Suprapubic skin (tissue), 4 donors: Measurements from ENCODE around the gene F7. TPM values are rescaled to one million over a fixed set of nuclear protein-coding genes. Genes with fewer than 3 reads are reported as not detected.

Experiments used
- DNase-seq, 2 donors: peaks; one replicate each; pipeline ENCODE4 v3.0.0-alpha.2; 2019; ENCODE audit warnings: low spot score in 2 of 2
- H3K27ac ChIP-seq: fragments of 200-600 bp; sonication (generic); one replicate; pipeline ENCODE4 v1.5.1; 2019
- H3K27me3 ChIP-seq: fragments of 200-600 bp; sonication (generic); one replicate; pipeline ENCODE4 v1.5.1; 2019
- H3K36me3 ChIP-seq: fragments of 200-600 bp; sonication (generic); one replicate; pipeline ENCODE4 v1.5.1; 2019
- H3K4me1 ChIP-seq: fragments of 200-600 bp; sonication (generic); one replicate; pipeline ENCODE4 v1.5.1; 2019
- H3K4me3 ChIP-seq: fragments of 200-600 bp; sonication (generic); one replicate; pipeline ENCODE4 v1.5.1; 2019; ENCODE audit warnings: mild to moderate bottlenecking
- H3K9me3 ChIP-seq: fragments of 200-600 bp; sonication (generic); one replicate; pipeline ENCODE4 v1.5.1; 2019
- EP300 ChIP-seq: sonication (generic); formaldehyde crosslinking; IDR thresholded peaks from one replicate; pipeline ENCODE4 v1.6.1; 2017; ENCODE audit warnings: antibody characterized with exemption
- POLR2A ChIP-seq, 2 donors: fragments of 450-650 bp; IDR thresholded peaks; one replicate each; pipeline ENCODE4 v1.6.1; 2017; ENCODE audit warnings: antibody characterized with exemption in 2 of 2, mild to moderate bottlenecking in 2 of 2, moderate library complexity in 2 of 2
- POLR2AphosphoS5 ChIP-seq, 3 donors: sonication (generic); formaldehyde crosslinking; IDR thresholded peaks; one replicate each; pipeline ENCODE4 v1.6.1; 2017; ENCODE audit warnings: antibody characterized with exemption in 3 of 3
- WGBS: methylation state at CpG from one replicate; pipeline ENCODE4 v1.1.5; 2018; 5-methylcytosine and 5-hydroxymethylcytosine counted together
- total RNA-seq, 4 donors: library from RNA; depleted of rRNA; stranded (reverse); fragments of >200 nt; gene quantifications; one replicate each; pipeline ENCODE4 v1.1.0, GENCODE V29; 2016
- TF ChIP-seq, protein P1 (sequence below), 2 donors: fragments of 200-600 bp in 1 of 2; fragments of 450-650 bp in 1 of 2; sonication (generic) in 1 of 2; IDR thresholded peaks; one replicate each; pipeline ENCODE4 v1.5.1; 2016 to 2019; ENCODE audit warnings: antibody characterized with exemption in 2 of 2, mild to moderate bottlenecking in 1 of 2, moderate library complexity in 1 of 2

F7 gene
- total RNA-seq, 4 donors from 2014 or later = not detected

DNA sequence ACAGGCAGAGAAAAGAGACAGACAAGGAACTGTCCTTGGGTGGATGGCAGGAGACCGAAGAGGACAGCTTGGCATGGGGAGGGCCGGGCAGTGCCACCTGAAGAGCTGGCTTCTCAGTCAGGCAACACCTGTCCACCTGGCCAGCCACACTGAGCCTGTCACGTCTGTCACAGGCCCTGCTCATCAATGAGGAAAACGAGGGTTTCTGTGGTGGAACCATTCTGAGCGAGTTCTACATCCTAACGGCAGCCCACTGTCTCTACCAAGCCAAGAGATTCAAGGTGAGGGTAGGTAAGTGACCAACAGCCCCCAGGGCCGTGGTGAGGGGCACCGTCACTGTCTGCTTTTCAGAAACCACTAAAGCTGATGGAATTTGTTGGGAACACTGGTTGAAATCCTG, 41.6 kb downstream of the F7 start:
- Histone ChIP-seq H3K27ac (no peak overlapping the region), H3K27me3 (no peaks in the 10 kb centered on the region), H3K36me3 (no peaks in the 10 kb centered on the region), H3K9me3 (no peaks in the 10 kb centered on the region), H3K4me1 (peaks cover 4% of the 10 kb centered on the region), H3K4me3 (no peak overlapping the region)
- no peak for DNase-seq
- TF ChIP-seq POLR2A (IDR thresholded peaks at IDR 0.05) (no peak), POLR2AphosphoS5 (IDR thresholded peaks at IDR 0.05) (no peak), EP300 (no peak)
- TF ChIP-seq, protein P1, sequence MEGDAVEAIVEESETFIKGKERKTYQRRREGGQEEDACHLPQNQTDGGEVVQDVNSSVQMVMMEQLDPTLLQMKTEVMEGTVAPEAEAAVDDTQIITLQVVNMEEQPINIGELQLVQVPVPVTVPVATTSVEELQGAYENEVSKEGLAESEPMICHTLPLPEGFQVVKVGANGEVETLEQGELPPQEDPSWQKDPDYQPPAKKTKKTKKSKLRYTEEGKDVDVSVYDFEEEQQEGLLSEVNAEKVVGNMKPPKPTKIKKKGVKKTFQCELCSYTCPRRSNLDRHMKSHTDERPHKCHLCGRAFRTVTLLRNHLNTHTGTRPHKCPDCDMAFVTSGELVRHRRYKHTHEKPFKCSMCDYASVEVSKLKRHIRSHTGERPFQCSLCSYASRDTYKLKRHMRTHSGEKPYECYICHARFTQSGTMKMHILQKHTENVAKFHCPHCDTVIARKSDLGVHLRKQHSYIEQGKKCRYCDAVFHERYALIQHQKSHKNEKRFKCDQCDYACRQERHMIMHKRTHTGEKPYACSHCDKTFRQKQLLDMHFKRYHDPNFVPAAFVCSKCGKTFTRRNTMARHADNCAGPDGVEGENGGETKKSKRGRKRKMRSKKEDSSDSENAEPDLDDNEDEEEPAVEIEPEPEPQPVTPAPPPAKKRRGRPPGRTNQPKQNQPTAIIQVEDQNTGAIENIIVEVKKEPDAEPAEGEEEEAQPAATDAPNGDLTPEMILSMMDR (IDR thresholded peaks at IDR 0.05) = no peak
- WGBS = 89% methylated on average over 8 of the region's 8 CpGs

DNA sequence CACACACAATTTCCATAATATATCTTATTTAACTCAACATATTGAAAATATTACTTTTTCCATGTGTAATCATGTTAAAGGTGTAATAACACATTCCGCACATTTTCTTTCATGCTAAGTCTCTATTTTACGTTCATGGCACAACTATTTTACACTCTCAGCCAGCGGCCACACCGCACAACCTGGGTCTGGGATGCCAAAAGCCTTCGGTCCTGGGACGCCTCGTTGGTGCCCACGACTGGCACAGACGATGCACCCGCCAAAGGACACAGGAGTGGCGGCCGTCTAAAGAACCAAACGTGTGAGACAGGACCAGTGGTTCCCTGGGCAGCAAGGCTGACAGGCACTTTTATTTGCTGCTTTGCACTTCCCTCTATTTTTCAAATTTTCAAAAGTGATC, 42.8 kb downstream of the F7 start:
- DNase-seq = no peak
- Histone ChIP-seq H3K9me3 (no peaks in the 10 kb centered on the region), H3K4me3 (no peak overlapping the region), H3K27me3 (no peaks in the 10 kb centered on the region), H3K36me3 (no peaks in the 10 kb centered on the region), H3K4me1 (peaks cover 16% of the 10 kb centered on the region), H3K27ac (no peak overlapping the region)
- 95% methylated on average over 13 of the region's 13 CpGs for WGBS
- TF ChIP-seq POLR2AphosphoS5 (IDR thresholded peaks at IDR 0.05) = no peak
- TF ChIP-seq, protein P1 (IDR thresholded peaks at IDR 0.05) = no peak
- no peak for TF ChIP-seq POLR2A (IDR thresholded peaks at IDR 0.05)
- no peak for TF ChIP-seq EP300

DNA sequence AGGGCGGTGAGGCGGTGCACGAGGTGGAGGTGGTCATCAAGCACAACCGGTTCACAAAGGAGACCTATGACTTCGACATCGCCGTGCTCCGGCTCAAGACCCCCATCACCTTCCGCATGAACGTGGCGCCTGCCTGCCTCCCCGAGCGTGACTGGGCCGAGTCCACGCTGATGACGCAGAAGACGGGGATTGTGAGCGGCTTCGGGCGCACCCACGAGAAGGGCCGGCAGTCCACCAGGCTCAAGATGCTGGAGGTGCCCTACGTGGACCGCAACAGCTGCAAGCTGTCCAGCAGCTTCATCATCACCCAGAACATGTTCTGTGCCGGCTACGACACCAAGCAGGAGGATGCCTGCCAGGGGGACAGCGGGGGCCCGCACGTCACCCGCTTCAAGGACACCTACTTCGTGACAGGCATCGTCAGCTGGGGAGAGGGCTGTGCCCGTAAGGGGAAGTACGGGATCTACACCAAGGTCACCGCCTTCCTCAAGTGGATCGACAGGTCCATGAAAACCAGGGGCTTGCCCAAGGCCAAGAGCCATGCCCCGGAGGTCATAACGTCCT, 43.4 kb downstream of the F7 start:
- Histone ChIP-seq H3K27ac (no peak overlapping the region), H3K4me3 (no peak overlapping the region), H3K9me3 (no peaks in the 10 kb centered on the region), H3K4me1 (peaks cover 19% of the 10 kb centered on the region), H3K27me3 (no peaks in the 10 kb centered on the region), H3K36me3 (no peaks in the 10 kb centered on the region)
- no peak for DNase-seq
- TF ChIP-seq, protein P1 (IDR thresholded peaks at IDR 0.05) = no peak
- TF ChIP-seq POLR2A (IDR thresholded peaks at IDR 0.05) (no peak), EP300 (no peak), POLR2AphosphoS5 (IDR thresholded peaks at IDR 0.05) (no peak)
- 93% methylated on average over 27 of the region's 38 CpGs for WGBS

DNA sequence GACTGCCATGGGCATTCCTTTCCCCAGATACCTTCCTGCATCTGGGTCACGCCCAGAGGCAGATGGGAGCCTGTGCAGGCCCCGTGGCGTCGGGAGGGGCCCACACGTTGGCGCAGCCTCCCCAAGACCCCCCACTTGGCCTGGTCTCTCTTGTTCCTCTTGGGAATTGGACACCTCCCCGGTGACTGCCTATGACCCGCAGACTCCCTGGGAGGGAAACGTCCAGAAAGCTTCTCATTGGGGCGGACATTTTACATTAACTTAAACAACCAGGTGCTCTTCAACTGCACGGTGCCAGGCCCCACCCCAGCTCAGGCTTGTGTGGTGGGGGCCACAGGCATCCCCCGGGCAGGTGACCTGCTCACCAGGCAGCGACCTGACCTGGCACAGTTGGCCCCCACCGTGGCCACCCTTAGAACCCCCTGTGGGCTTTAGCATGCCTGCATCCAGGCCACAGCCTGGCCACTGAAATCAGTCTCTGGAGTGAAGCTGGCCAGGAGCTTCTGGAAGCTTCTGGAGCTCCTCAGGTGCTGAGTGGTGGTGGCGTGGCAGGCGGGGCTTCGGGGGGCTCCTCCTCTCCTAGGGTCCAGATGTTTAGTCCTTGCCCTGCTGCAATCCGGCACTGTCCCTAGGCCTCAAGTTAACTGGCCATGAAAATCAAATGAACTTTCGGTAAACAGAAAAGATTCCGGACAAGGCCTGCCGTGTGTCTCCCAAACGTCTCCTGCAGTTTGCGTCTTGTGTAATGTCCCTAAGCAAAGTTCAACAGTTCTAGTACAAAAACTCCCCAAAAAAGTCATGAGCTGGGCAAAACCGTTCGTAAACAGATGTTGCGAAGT, 44.3 kb downstream of the F7 start:
- Histone ChIP-seq H3K36me3 (no peaks in the 10 kb centered on the region), H3K4me3 (no peak overlapping the region), H3K27me3 (no peaks in the 10 kb centered on the region), H3K27ac (no peak overlapping the region), H3K4me1 (peaks cover 19% of the 10 kb centered on the region), H3K9me3 (no peaks in the 10 kb centered on the region)
- WGBS = 91% methylated on average over 21 of the region's 26 CpGs
- DNase-seq = no peak
- TF ChIP-seq, protein P1 (IDR thresholded peaks at IDR 0.05) = no peak
- TF ChIP-seq EP300 (no peak), POLR2A (IDR thresholded peaks at IDR 0.05) (no peak)

DNA sequence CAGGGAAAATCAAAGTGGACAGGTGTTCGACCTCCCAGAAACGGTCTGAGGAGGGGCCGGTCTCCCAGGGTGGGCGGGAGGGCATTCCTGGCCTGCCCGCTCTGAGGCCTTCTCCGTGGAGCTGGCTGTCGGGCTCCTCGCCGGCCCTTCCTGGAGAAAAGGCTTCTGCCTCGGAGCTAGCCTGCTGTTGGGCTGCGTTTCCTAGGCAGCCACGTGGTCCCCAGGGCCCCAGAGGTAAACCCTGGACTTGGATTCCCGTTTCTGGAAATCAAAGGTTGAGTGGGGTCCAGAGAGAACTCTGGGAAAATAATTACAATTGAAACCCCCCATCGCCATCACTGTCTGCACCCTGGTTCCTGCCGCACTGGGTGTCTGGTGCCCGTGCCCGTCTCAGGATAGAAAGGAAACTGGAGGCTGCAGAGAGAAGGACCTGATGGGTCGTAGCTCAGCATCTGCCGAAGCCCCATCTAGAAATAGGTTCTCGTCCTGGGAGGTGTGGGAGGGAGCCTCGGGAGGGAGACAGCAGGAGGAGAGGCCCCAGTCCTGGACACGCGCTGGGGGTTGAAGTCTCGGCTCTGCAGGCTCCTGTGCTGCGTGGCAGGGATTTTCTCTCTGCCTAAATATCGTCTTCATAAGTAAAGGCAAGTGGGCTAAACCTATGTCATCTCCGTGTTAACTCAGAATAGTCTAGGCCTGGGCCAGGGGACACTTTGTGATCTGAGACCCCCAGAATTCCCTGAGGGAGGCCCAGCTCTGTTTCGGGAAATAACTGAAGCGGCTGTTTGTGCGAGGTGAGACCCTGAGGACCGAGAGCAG, 45.2 kb downstream of the F7 start:
- H3K27ac ChIP-seq = no peak overlapping the region
- peaks cover 19% of the 10 kb centered on the region for H3K4me1 ChIP-seq
- H3K4me3 ChIP-seq = no peak overlapping the region
- TF ChIP-seq POLR2AphosphoS5 (IDR thresholded peaks at IDR 0.05) = no peak
- no peak for TF ChIP-seq EP300
- no peak for TF ChIP-seq POLR2A (IDR thresholded peaks at IDR 0.05)
- TF ChIP-seq, protein P1 (IDR thresholded peaks at IDR 0.05) = no peak
- DNase-seq = no peak
- no peaks in the 10 kb centered on the region for H3K9me3 ChIP-seq
- H3K36me3 ChIP-seq = no peaks in the 10 kb centered on the region
- no peaks in the 10 kb centered on the region for H3K27me3 ChIP-seq
- 90% methylated on average over 31 of the region's 31 CpGs for WGBS
